Natural killer cell treated with Interleukin-12 subunit alpha and Interleukin-12 subunit beta and Interleukin-15 and Interleukin-18, amount 100 ng/mL, for 72 hours (primary cell): ENCODE measurements around the gene TRAFD1. TPM values are rescaled to one million over a fixed set of nuclear protein-coding genes. Genes with fewer than 3 reads are reported as not detected.

ENCODE experiments used
- ATAC-seq, 2 donors: fragments of 150-1000 bp; cut with Tn5 transposase in 1 of 2; sonication (Bioruptor Pico), chemical (Tn5 transposase) in 1 of 2; 2 replicates each; pipeline ENCODE4 v1.10.0; 2021
- DNase-seq: peaks from one replicate; pipeline ENCODE4 v3.0.0; 2022; ENCODE audit warnings: low spot score
- H3K27ac Mint-ChIP-seq, 2 donors: 1 replicate in 1 of 2; 2 replicates in 1 of 2; pipeline ENCODE4 v1.8.0; 2022; ENCODE audit warnings: mixed read lengths in 2 of 2, mild to moderate bottlenecking in 1 of 2, moderate library complexity in 1 of 2
- H3K27me3 Mint-ChIP-seq, 2 donors: 1 replicate in 1 of 2; 2 replicates in 1 of 2; pipeline ENCODE4 v1.8.0; 2022; ENCODE audit warnings: mixed read lengths in 2 of 2
- H3K36me3 Mint-ChIP-seq: one replicate; pipeline ENCODE4 v1.8.0; 2022; ENCODE audit warnings: mixed read lengths
- H3K4me1 Mint-ChIP-seq, 2 donors: 1 replicate in 1 of 2; 2 replicates in 1 of 2; pipeline ENCODE4 v1.8.0; 2022; ENCODE audit warnings: low read depth in 2 of 2, mixed read lengths in 2 of 2, mild to moderate bottlenecking in 1 of 2
- H3K4me3 Mint-ChIP-seq: one replicate; pipeline ENCODE4 v1.8.0; 2022; ENCODE audit warnings: mixed read lengths
- H3K9me3 Mint-ChIP-seq: 2 replicates; pipeline ENCODE4 v1.8.0; 2022; ENCODE audit warnings: mixed read lengths
- total RNA-seq, 2 donors: library from RNA; stranded (reverse); gene quantifications; one replicate each; pipeline ENCODE4 v1.2.3, GENCODE V29; 2022

The TRAFD1 gene
- total RNA-seq, 2 donors from 2014 or later, result 50.9 to 81.4 TPM

DNA sequence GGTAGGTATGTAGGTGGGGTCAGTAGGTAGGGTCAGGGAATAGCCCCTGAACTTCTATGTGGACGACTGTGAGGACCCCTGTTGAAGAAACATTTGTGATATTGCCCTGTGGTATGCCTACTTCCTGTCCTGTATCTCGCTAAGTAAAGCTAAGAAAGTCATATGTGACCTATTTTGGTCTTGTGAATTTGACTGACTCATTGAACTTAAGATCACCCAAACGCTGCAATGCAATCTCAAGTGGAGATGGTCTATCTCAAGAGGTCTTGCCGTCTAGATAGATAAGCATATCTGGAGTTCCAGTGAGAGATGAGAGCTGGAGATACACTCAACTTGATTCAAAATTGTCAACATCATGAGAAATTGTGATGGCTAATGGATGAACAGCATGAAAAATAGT, 73.8 kb downstream of the TRAFD1 start:
- Mint-ChIP-seq H3K4me1 (peaks cover 0 to 6% of the 10 kb centered on the region in 2 donors), H3K27ac (no peak overlapping the region), H3K36me3 (peaks cover 19% of the 10 kb centered on the region), H3K27me3 (no peaks in the 10 kb centered on the region), H3K4me3 (no peak overlapping the region), H3K9me3 (no peaks in the 10 kb centered on the region)
- no peak for DNase-seq
- ATAC-seq, result peak in 1 of 2 donors; percentile 54

Other genes with a start within 250 kb of the TRAFD1 start
- 10 to 100 TPM in 1 of 2 donors, 1 to 10 TPM in 1; 6.2 to 17.3 TPM for gene TMEM116, start 112.4 kb upstream of the TRAFD1 start, total RNA-seq
- 10 to 100 TPM; 46.0 to 61.7 TPM for gene ERP29, start 112.1 kb upstream of the TRAFD1 start, total RNA-seq
- gene NAA25, start 16.8 kb upstream of the TRAFD1 start, total RNA-seq, result 10 to 100 TPM; 31.6 to 78.3 TPM